ENCODE data around the gene FNBP1.

DNA sequence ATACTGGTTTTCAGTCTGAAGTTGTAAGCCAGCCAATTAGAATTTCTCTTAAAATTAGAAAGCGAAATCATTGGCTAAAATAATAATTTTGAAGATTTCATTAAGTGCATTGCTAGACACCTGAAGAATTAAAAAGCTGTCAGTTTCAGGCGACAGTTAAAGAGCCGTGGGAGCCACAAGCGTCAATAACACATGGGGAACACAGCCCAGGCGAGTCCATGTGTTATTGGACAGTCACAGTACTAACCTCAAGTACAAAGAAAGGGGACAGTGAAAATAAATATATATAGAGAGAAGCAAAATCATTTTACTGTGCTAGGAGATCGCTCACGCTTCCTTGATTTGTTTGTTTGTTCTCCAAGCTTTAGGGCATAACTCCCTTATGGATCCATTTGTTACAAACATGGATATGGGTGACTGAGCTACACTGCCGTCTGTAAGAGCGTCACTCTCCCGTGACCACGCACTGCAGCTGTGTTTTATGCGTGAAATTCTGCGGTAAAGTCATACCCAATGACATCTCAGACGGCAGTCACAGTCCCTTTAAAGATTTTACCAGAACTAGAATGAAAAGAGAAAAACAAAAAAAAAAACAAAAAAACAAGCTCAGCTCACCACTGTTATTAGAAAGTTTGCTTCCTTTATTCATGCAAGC lies 124.6 kb downstream of the FNBP1 start:
- TF ChIP-seq CTCF (IDR thresholded peaks at IDR 0.05; ENCODE audit: insufficient read depth, low read depth, low read length) (no peak), EZH2 (IDR thresholded peaks at IDR 0.05; ENCODE audit: insufficient read depth, low read length) (no peak)
